Astrocyte (in vitro differentiated cells and primary cell): Measurements from ENCODE around the gene BIRC3.

ENCODE experiments used
- EZH2 ChIP-seq: IDR thresholded peaks from 2 replicates; pipeline ENCODE4 v1.6.1; 2012; ENCODE audit warnings: mild to moderate bottlenecking, low read length, inconsistent platforms; ENCODE audit not compliant: insufficient read depth
- TF ChIP-seq, protein P1 (sequence below): IDR thresholded peaks from 2 replicates; pipeline ENCODE4 v1.5.1; 2011; ENCODE audit warnings: low read depth, mild to moderate bottlenecking, inconsistent platforms, low read length, moderate library complexity; ENCODE audit not compliant: insufficient read depth

DNA sequence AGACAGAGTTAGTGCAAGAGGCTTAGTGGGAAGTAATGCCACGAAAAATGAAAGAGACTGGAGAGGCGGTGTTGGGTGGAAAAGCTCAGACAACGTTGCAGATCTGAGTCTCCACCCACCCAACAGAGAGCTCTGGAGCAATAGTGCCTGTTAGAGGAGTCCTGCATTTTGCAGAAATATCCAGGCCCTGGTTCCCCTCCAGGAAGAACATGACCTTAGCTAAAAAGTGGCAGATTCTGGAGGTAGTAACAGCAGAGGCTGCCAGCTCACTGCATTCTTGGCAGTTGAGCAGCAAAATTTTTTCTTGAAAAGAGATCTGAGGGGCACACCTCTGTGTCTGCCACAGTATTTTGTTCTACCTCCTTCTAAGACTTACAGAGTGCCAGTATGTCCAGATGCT is 27.7 kb upstream of the BIRC3 start:
- TF ChIP-seq, protein P1, sequence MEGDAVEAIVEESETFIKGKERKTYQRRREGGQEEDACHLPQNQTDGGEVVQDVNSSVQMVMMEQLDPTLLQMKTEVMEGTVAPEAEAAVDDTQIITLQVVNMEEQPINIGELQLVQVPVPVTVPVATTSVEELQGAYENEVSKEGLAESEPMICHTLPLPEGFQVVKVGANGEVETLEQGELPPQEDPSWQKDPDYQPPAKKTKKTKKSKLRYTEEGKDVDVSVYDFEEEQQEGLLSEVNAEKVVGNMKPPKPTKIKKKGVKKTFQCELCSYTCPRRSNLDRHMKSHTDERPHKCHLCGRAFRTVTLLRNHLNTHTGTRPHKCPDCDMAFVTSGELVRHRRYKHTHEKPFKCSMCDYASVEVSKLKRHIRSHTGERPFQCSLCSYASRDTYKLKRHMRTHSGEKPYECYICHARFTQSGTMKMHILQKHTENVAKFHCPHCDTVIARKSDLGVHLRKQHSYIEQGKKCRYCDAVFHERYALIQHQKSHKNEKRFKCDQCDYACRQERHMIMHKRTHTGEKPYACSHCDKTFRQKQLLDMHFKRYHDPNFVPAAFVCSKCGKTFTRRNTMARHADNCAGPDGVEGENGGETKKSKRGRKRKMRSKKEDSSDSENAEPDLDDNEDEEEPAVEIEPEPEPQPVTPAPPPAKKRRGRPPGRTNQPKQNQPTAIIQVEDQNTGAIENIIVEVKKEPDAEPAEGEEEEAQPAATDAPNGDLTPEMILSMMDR, result no peak
- TF ChIP-seq EZH2, result no peak
